GM18511 (cell line): Measurements from ENCODE around the gene CHD1.
A peak's percentile ranks its signal among the peaks of the same experiment; 100 is the strongest.

Experiments used
- ATAC-seq: cut with Tn5 transposase; IDR thresholded peaks from one replicate; pipeline ENCODE4 v1.9.1; 2021; ENCODE audit warnings: mild to moderate bottlenecking, moderate library complexity; ENCODE audit not compliant: unreplicated experiment

The CHD1 gene

DNA sequence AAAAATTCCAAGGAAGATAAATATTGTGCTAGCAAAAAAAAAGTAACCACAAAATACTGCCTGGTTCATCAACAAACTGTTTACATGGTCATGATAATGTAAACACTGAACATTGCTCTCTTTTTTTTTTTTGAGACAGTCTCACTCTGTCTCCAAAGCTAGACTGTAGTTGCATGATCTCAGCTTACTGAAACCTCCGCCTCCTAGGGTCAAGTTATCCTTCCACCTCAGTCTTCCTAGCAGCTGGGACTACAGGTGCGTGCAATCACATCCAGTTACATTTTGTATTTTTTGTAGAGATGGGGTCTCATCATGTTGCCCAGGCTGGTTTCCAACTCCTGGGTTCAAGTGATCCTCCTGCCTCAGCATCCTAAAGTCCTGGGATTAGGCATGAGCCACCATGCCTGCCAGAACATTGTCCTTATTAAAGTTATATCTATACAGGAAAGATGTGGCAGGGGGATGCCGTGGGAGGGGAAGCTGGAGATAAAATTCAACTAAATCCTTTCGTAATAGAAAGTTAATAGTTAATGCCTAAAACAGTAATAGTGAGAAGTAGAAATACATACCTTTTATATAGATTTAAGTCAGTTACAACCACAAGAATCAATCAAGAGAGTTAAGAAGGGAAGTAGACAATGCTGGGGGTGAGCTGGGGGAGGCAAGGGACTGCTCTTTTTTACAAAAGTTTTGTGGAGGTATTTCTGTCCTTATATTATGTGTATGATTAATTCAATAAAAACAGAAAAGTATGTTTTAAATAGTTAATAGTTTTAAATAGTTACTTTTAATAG lies 103.0 kb downstream of the CHD1 start:
- peak; percentile 55 for ATAC-seq

GRCh38 chr5:98816582-98817222 lies 112.1 kb downstream of the CHD1 start:
- ATAC-seq, result no peak

GRCh38 chr5:98813755-98814154 lies 115.1 kb downstream of the CHD1 start:
- no peak for ATAC-seq

- ATAC-seq, result no peak
These were observed 118.6 kb downstream of the CHD1 start for GRCh38 chr5:98810206-98810605.

DNA sequence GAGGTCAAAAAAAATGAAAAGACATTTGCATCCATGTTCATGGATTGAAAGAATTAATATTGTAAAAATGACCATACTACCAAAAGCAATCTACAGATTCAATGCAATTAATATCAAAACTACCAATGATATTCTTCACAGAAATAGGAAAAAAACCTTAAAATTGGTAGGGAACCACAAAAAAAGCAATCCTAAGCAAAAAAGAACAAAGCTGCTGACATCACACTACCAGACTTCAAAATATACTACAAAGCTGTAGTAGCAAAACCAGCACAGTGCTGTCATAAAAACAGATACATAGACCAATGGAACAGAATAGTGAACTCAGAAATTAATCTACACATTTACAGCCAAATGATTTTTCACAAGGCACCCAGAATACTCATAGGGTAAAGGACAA lies 121.0 kb downstream of the CHD1 start:
- ATAC-seq, result no peak

DNA sequence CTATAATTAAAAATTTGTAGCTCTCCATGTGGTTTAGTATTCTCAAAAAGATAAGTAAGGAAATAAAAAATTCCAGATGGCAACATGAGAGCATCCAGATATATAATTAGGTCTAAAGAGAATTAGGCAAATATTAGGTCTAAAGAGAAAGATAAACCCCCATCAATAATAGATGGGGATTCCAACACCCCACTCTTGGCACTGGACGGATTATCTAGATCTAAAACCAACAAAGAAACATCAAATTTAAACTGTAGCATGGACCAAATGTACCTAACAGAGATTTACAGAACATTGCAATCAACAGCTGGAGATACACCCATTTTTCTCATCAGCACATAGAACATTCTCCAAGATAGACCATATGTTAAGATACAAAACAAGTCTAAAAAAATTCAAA lies 123.7 kb downstream of the CHD1 start:
- no peak for ATAC-seq

- no peak for ATAC-seq
These were observed 124.7 kb downstream of the CHD1 start for GRCh38 chr5:98804066-98804465.
